HG03575 (cell line): Measurements from ENCODE around the gene FASTKD3.
A peak's percentile ranks its signal among the peaks of the same experiment; 100 is the strongest.

Experiments used
- ATAC-seq: cut with Tn5 transposase; IDR thresholded peaks from one replicate; pipeline ENCODE4 v1.9.1; 2021; ENCODE audit not compliant: unreplicated experiment, insufficient number of reproducible peaks, low FRiP score; ENCODE audit errors: extremely low read depth

FASTKD3 gene

DNA sequence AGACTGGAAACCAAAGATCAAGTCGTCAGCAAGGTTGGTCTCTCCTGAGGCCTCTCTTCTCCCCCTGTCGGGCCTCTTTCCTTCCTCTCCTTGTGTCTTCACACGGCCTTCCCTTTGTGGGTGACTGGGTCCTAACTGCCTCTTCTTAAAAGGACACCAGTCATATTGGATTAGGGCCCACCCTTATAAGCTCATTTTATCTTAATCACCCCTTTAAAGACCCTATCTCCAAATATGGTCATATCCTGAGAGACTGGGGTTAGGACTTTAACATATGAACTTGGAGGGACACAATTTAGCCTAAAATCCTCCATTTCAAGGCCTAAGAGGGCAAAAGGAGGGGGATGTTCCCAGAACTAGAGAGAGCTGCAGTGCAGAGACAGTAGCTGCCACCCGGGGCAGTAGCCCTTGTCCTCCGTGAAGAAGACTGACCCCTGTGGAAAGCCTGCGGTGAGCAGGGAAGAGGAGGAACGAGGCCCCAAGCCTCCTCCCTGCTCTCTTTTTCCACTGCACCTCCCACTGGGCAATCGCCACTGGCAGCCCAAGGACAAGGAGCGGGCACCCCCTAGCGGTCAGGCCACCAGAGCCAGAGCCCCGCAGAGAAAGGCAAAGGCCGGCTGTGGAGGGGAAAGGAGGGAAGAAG lies 52.8 kb downstream of the FASTKD3 start:
- ATAC-seq, result peak; percentile 48

GRCh38 chr5:7814816-7815215 lies 54.0 kb downstream of the FASTKD3 start:
- ATAC-seq, result no peak

- no peak for ATAC-seq
Measured at GRCh38 chr5:7813576-7813975, 55.3 kb downstream of the FASTKD3 start.

GRCh38 chr5:7813007-7813406 lies 55.8 kb downstream of the FASTKD3 start:
- no peak for ATAC-seq

- no peak for ATAC-seq
Measured at GRCh38 chr5:7811715-7812114, 57.1 kb downstream of the FASTKD3 start.
